HG02840 (cell line): Measurements from ENCODE around the gene MTNR1A.
"Not testable (repeated sequence)": the region's sequence is repeated elsewhere in the genome, so short reads cannot be mapped to it uniquely, and the experiment has no call there.

Experiments used
- ATAC-seq: cut with Tn5 transposase; IDR thresholded peaks from one replicate; pipeline ENCODE4 v1.9.1; 2021; ENCODE audit warnings: mild to moderate bottlenecking, moderate library complexity, moderate number of reproducible peaks; ENCODE audit not compliant: unreplicated experiment, low FRiP score

MTNR1A gene

GRCh38 chr4:186566068-186566467 lies 10.7 kb upstream of the MTNR1A start:
- no peak for ATAC-seq

GRCh38 chr4:186563761-186564160 lies 8.4 kb upstream of the MTNR1A start:
- no peak for ATAC-seq

- ATAC-seq, result no peak
Observed at GRCh38 chr4:186561748-186562147, 6.4 kb upstream of the MTNR1A start.

- no peak for ATAC-seq
Observed at GRCh38 chr4:186560647-186561046, 5.3 kb upstream of the MTNR1A start.

- ATAC-seq, result no peak
Observed at GRCh38 chr4:186557486-186557885, 2.1 kb upstream of the MTNR1A start.

- no peak for ATAC-seq
Observed at GRCh38 chr4:186557061-186557460, 1.7 kb upstream of the MTNR1A start.

GRCh38 chr4:186554539-186554913 lies 841 bp downstream of the MTNR1A start:
- ATAC-seq, result no peak

- ATAC-seq, result no peak
Observed at GRCh38 chr4:186553717-186554116, 1.6 kb downstream of the MTNR1A start.

- ATAC-seq, result no peak
Observed at GRCh38 chr4:186551849-186552248, 3.5 kb downstream of the MTNR1A start.

GRCh38 chr4:186545436-186545835 lies 9.9 kb downstream of the MTNR1A start:
- ATAC-seq, result no peak

- no peak for ATAC-seq
Observed at GRCh38 chr4:186543206-186543605, 12.2 kb downstream of the MTNR1A start.

- no peak for ATAC-seq
Observed at GRCh38 chr4:186541801-186542200, 13.6 kb downstream of the MTNR1A start.

- no peak for ATAC-seq
Observed at GRCh38 chr4:186537843-186538521, 17.4 kb downstream of the MTNR1A start.

- no peak for ATAC-seq
Observed at GRCh38 chr4:186536285-186536684, 19.1 kb downstream of the MTNR1A start.

GRCh38 chr4:186534056-186534455 lies 21.3 kb downstream of the MTNR1A start:
- no peak for ATAC-seq

- not testable (repeated sequence) for ATAC-seq
Observed at GRCh38 chr4:186523927-186524326, 31.4 kb downstream of the MTNR1A start.

GRCh38 chr4:186516287-186516686 lies 39.1 kb downstream of the MTNR1A start:
- ATAC-seq, result no peak

GRCh38 chr4:186514271-186514950 lies 41.0 kb downstream of the MTNR1A start:
- ATAC-seq, result no peak

- ATAC-seq, result not testable (repeated sequence)
Observed at GRCh38 chr4:186504771-186505170, 50.6 kb downstream of the MTNR1A start.

GRCh38 chr4:186502231-186502630 lies 53.1 kb downstream of the MTNR1A start:
- ATAC-seq, result no peak

- no peak for ATAC-seq
Observed at GRCh38 chr4:186501554-186501953, 53.8 kb downstream of the MTNR1A start.

- no peak for ATAC-seq
Observed at GRCh38 chr4:186500721-186501304, 54.6 kb downstream of the MTNR1A start.
